Glomerular endothelial cell (primary cell): ENCODE measurements around the gene FOXO1. TPM values are rescaled to one million over a fixed set of nuclear protein-coding genes. Genes with fewer than 3 reads are reported as not detected.

Source experiments
- DNase-seq: peaks from one replicate; pipeline ENCODE4 v3.0.0-alpha.2; 2011; ENCODE audit warnings: low read depth, low spot score; ENCODE audit errors: extremely low read depth
- total RNA-seq: library from RNA; depleted of rRNA; stranded (reverse); fragments of >200 nt; gene quantifications from 2 replicates; pipeline ENCODE4 v1.2.3, GENCODE V29; 2015

Gene FOXO1
- total RNA-seq, 1 donor from 2014 or later: 68.3 TPM

DNA sequence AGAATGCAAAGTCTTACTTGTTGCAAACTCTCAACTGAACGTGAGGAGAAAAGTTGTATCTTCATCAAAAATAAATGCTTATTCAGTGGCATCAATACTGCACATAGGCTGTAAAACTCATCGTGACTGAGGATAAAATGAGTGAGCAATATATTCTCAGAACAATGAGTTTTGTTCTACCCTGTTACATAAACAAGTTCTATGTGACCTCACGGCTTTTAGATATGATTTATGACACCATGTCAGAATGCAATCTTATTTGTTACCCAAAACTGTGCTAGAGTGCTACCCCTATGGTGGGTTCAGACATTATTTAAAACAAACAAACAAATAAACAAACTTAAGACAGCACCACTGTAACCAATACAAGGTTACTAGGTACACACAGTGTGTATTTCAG is 55.4 kb downstream of the FOXO1 start:
- peak; percentile 60 for DNase-seq

DNA sequence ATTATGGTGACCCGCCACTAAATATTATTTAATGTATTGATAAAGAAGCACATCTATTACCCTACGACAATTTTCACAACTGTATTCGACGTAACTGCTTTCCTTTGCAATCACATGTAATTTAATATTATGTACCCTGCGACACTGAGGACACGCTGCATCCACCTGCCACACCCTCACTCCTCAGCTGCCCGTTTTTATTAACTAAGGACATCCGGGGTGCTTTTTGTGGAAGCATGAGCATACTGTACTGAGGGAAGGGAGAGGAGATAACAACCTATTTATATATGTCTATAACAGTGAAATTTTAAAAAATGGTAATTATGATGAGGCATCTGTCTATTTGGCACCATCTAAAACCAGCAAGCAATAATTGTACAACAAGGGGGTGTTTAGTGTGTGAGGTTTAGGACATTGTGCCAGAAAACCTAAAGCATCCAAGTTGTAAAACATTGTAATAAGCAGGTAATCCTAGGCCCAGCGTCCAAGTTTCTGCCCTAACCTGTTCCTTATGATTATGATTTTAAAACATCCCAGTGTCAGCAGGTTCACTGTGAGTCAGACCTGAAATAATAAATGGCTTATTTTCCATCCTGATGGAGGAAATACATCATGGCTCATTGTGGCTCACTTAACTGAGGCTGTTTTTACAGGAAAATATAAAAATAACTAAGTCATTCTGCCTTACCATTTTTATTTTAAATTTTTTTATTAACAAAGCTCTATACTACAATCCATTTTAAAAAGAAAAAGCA is 56.3 kb downstream of the FOXO1 start:
- DNase-seq: peak; percentile 56

DNA sequence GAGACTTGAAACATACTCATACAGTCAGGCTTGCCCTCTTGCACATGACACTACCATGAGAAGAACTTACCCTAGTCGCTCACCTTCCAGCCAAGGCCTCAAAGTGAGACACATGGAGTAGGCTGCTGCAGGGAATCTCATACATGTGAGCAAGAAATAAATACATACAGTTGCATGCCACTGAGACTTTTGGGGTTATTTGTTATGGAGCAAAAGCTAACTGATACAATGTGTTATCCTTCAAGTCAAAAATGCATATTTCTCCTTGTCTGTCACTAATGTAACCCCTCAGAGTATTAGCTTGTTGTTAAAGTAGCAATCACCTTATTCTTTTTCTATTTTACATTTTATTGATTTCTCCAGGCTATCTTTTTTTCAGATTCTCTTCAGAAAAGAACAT is 58.1 kb downstream of the FOXO1 start:
- no peak for DNase-seq

DNA sequence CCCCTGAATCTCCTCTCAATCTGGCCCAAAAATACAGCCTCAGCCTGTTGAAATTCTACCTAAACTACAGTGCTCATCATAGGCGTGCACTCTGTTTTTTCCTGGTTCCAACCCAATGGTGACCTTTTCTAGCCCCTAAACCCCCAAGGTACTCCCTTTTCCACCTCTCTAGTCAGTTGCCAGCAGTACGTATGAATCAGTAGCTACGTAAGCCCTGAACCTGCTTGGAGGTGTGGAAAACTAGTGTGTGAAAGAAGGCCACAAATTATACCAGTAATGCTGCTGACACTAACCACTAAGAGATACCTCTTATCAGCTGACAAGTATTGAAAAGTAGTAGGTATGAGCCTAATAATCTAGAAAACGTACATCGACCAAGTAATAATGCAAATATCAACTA is 60.9 kb downstream of the FOXO1 start:
- no peak for DNase-seq

DNA sequence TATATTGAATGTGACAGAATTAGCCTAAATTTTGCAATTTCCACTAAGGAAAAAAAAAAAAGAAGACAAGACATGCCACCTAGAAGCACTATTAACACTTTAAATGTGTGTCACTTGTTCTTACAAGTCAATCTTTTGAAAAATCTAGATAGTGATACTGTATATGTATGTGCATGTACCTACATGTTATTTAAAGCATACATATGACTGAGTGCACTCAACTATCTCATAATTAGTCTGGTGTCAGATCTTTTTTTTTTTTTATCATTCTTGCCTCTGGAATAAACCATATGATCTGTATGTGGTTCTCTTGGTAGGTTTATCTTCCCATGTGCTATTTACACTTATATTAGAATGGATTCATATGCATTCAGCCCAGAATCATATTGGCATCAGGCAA is 62.3 kb downstream of the FOXO1 start:
- no peak for DNase-seq

DNA sequence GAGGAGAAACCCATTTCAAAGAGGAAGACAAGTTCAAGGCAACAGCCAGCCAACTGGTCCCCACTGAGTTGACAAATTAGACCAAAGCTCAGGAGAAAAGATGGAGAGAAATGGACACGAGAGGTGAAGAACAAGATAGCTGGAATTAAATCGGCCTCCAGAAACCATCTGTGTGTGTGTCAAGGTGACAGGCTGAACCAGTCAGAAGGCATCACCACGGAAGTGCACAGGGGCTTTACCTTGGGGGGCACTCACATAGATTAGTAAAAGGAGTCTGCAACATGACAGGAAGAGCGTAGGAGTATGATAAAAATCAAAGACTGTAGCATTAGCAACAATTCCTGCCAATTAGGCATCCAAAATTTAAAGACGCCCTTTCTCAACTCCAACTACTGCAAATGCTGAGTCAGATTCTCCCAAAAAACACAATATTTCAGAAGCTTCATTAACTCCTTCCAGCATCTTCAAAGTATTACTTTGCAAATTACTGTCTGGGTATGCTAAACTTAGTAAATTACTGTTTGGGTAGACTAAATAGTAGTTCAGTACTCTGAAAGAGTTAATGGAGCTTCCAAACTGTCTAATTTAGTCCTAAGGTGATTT is 66.2 kb downstream of the FOXO1 start:
- DNase-seq: no peak

DNA sequence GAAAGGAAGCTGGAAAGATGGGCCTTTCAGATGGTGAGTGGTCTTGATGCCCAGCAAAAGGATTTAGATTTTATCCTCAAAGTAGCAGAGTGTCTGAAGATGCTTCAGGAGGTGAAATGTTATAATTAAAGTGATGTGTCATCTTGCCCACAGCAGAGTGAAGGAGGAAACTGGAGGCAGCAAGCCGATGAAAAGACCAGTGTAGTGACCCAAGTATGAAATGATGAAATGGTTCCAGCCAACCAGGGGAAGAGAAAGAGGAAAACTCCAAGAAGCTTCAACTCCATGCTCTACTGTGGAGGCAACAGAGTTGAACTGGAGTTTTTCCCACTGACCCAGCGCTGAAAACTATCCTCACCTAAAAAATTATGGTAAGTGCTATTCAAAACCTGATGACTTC is 66.7 kb downstream of the FOXO1 start:
- DNase-seq: no peak

DNA sequence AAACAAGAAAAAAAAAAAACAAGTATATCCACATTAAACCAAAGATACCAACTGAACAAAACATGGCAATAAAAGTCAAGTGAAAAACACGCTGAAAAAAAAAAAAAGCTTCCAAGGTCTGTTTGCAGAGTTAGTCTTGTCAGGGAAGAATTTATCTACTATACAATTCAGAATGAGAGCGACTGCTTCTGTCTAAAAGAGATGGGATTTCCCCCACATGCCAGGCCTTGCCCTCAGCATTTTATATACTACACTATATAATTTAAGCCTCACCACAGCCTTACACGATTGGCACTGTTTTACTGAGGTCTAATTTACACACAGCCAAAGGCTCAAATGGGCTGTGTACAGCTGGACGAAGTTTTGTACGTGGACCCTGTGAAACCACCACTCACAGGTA is 67.3 kb downstream of the FOXO1 start:
- no peak for DNase-seq

DNA sequence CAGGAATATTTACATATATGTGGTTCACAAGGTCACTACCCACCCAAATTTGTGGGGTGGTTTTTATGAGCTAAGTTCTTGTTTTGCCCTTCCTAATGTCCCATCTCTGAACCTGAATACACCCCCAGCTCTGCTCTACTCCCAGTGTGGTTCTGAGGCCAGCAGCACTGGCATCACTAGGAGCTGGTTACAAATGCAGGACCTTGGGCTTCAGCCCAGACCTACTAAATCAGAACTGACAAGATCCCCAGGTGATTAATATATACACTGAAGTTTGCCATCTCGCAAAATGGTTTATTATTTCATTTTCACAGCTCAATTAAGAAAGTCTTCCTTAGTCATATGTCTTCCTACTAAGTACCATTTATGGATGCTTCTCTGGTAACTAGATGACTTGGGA is 67.9 kb downstream of the FOXO1 start:
- no peak for DNase-seq

DNA sequence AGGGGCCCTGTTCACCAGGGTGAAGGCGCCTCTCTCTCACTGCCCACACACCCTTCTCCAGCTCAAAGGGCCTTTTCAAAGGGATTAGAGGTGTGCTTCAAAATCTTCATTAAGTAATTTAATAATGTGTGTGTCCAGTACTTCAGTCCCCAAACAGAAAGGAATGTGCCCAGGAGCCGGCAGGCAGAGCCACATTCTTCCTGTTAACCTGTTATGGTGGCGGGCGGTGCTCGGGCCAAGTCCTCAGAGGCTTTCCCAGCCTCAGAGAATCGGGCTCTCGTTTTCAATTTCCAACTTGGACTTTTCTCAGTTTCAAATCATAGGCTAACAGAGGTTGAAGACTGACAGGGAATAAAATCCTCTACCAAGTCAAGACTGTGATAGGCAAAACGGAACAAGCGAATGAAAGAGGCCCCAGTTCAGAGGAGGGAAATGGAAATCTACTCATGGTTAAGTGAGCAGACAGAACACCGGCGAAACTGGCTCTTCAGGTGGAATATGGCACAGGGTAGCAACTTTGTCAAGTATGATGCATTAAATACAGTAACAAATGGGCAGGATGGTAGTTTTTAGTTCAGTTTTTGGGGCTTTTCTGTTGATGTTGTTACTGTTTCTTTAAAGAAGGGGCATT is 68.6 kb downstream of the FOXO1 start:
- no peak for DNase-seq

DNA sequence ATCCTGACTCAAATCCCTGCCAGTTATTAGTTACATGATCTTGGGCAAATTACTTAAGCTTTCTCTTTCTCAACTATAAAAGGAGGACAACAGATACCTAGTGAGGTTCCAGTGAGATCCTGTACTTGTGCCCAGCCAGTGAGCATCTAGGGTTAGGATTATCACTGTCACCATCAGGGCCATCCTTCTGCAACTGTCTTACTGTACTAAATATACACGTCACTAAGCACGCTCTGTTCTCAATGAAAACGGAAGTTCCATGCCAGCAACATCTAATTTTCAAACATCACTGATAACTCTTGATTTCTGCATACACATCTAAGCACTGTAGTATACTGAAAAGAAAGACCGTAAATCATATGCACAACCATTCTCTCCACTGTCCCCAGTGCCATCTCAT is 70.0 kb downstream of the FOXO1 start:
- no peak for DNase-seq

DNA sequence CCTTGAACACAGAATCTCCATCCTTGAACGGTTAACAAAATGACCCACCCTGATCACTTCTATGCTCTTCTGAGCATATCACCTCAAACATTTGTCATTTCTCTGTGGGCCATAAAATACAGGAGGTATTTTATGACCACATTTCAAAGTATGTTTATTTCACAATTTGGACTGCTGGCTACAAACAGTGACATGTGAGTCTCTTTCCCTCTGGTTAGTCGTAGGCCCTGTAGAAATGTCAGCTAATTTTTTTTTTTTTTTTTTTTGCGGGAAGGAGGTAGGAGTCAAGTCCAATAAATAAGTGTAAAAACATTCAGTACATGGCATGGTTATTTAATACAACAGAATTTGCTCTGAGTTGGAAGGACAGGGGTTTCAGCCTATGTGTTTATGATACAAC is 70.7 kb downstream of the FOXO1 start:
- no peak for DNase-seq

DNA sequence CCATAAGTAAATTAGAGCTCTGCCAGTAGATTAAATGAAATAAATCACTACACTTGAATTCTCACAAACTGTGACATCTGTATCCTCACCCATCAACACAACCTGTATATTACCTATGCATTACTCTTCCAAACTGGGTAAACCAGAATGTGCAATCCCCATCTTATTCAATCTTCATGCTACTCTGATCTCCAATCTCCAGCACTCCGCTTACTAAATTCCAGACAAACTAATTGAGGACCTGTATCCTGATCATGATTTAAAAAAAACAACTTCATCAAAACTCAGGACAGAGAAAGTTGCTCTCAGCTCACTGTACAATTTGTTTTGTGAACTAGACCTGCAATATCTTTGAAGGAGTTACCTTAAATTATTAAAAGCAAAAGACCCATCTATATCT is 74.4 kb downstream of the FOXO1 start:
- DNase-seq: no peak

DNA sequence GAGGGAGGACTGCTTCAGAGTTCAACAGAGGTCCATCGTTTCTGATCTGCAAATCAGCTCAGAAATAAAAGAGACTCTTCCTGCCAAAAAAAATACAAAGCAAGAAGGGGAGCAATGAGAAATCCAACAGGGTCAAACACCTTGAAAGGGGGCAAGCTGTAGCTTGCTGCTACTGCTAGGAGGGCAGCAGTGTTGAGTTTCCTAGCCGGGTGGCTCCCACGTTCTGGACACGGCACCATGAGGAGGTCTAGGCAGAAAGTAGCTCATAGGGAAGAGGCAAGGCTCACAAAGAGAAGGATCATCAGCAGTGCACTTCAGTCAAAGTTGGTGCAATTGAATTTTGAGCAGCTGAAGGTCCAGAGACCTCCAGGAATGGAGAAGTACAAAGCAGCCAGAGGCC is 75.3 kb downstream of the FOXO1 start:
- DNase-seq: no peak

DNA sequence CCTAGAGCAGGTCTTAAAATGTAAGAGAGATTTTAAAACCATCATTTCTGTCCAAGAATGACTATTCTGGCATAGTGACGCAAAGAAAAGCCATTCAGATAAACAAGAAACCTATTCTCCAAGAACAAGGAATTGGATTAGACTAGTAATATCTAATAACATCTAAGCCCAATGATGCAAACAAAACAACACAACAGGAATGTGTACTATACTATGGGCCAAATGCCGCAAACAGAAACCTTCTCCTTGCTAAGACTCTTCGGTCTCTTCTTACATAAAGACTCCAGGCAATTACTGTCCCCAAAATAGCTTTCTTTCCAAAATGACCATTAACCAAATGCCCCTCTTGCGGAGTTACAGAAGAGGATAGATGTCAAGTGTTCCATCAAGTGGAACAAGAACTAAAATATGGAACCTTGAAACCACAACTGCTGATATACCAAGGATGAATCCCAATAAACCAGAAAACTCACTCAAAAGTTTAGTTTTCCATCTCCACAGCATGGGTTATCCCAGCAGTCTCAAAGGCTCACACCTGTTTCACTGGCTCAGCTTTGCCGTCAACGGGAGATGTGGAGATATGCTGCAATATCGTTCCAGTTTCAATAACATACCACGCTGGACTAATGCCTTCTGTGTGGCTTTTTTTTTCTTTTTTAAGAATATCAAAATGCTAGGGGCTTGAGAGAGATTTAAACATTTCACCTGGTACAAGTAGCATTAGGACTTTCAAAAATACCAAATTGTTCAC is 76.2 kb downstream of the FOXO1 start:
- no peak for DNase-seq

DNA sequence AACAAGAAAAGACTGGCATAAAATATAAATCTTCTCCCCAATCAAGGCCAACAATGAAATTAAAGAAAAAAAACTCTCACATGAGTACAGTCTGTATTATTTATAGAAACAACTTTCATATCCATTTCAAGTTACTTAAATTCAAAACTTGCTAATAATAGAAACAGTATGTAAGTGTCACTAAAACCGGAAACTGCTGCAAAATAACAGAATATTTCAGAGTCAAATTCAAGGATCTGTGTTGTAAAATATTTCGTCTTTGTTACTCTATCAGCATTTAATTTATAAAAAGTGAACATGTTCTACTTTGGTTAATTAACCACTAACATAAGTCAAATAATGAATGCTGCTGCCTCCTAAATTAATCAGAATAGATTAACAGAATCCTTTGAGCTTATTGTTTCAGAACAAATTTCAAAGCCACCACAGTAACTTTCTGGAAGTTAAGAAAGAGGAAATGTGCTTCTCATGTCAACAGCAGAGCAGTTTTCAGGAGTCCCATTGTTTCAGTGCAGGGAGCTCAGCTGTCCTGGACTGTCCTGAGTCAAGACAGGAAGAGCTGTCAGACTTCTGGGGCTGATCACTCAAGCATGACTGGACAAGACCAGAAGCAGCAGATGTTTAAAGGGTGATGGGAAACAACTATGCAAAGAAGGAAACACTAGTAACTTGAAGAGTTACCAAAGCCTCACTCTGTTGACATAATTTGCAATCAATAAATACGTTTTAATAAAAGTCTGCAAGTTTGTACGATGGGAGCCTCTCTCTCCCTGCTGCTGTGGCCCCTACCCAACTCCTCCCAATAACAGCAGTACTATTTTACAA is 76.9 kb downstream of the FOXO1 start:
- peak; percentile 87 for DNase-seq

DNA sequence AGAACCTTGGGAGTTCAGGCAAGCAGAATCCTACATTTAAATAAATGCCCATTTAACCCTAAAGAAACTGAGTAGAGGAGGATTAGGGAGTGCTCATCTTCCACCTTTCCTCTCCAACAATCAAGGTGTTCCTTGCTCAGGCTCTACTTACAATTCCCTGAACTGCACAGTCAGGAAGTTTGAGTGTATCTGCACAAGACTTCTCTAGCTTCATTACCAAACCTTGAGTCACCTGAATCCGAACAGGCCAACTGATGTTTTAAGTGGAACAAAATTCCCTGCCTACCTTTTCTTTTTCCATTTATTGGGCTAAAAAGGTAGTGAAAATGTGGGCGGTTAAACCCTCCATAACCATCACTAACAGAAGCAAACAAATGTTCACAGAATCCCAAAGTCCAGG is 78.3 kb downstream of the FOXO1 start:
- no peak for DNase-seq

DNA sequence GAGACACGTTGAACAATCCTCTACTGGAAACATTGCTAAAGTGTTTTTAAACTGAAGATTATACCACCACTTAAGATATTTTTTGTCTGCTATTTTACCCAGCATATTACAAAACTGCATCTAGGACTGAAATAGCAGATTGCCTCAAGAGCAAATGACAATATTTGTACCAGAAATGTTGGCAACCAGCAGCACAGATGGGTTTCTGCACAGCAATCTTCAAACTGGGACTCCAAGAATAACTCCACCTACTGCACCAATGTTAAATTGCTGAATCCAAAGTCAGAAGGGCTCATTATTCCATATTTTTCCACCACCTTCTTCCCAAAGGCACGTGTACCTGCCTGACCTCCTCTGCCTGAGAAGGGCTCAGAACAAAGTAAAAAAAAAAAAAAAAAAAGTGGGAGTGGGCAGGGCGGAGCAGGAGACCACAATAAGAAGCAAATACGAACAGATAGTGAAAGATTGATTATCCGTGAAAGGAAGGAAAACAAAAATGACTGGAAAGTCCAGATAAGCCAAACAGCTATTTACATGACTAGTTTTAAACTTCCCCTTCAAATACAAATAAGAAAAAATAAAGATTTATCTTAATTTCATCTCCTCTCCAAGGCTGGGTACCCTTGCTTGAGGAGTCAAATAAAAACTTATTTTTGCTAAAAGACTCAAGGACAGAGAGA is 79.4 kb downstream of the FOXO1 start:
- DNase-seq: no peak

DNA sequence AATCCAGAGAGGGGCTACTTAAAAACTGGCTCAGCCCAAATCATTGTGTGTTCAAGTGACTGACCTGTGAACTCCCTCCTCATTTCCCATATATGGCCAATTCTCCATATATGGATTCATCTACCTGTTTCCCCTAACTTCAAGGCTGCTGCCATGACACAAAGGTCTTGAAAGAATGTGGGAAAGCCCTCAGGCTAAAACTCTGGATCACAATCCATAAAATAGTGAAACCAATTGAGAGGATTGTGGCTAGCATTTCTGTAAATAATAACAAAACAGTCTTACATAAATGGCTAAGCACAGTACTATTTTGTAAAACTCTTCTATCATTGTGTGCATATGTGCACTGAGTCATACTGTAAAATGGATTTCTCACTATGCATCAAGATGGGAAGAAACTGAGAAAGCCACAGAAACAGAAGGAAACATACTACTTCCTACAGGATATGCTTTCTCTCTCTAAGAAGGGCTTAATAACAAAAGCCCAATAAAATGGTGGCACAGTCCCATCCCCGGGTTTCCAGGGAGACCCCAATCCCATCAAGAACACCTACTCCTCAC is 80.5 kb downstream of the FOXO1 start:
- peak; percentile 74 for DNase-seq

DNA sequence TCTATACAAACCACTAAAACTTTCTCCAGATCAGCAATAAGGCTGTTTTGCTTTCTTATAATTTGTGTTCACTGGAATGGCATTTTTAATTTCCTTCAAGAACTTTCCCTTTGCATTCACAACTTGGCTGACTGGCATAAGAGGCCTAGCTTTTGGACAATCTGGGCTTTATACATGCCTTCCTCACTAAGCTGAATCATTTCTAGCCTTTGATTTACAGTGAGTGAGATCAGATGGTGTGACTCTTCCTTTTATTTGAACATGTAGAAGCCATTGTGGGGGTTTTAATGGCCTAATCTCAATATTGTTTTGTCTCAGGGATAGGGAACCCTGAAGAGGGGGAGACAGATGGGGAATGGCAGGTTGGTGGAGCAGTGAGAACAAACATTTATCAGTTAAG is 82.7 kb downstream of the FOXO1 start:
- no peak for DNase-seq
